Upper lobe of right lung (tissue), 1 donor: ENCODE data around the gene PTGER1. TPM values are rescaled to one million over a fixed set of nuclear protein-coding genes. Genes with fewer than 3 reads are reported as not detected.
A peak's percentile ranks its signal among the peaks of the same experiment; 100 is the strongest.
"Not testable (repeated sequence)": the region's sequence is repeated elsewhere in the genome, so short reads cannot be mapped to it uniquely, and the experiment has no call there.

Experiments
- ATAC-seq: fragments of 200-7000 bp; cut with Tn5 transposase; one replicate; pipeline ENCODE4 v1.9.1; 2020; ENCODE audit warnings: mild to moderate bottlenecking, moderate library complexity
- DNase-seq: peaks from one replicate; pipeline ENCODE4 v3.0.0-alpha.2; 2020
- H3K27ac ChIP-seq: fragments of 200-600 bp; one replicate; pipeline ENCODE4 v1.8.0; 2022
- H3K27me3 ChIP-seq: fragments of 200-600 bp; one replicate; pipeline ENCODE4 v1.8.0; 2022; ENCODE audit warnings: mild to moderate bottlenecking
- H3K36me3 ChIP-seq: fragments of 200-600 bp; one replicate; pipeline ENCODE4 v1.8.0; 2022
- H3K4me1 ChIP-seq: fragments of 200-600 bp; one replicate; pipeline ENCODE4 v1.8.0; 2022
- H3K4me3 ChIP-seq: fragments of 200-600 bp; one replicate; pipeline ENCODE4 v1.8.0; 2022; ENCODE audit warnings: mild to moderate bottlenecking
- H3K9me3 ChIP-seq: fragments of 200-600 bp; one replicate; pipeline ENCODE4 v1.8.0; 2022
- intact Hi-C: fragments of 100-400 bp; cut with DNase I; formaldehyde crosslinking; loops from one replicate; pipeline ENCODE4 v1.11.0; 2022
- total RNA-seq: library from RNA; stranded (reverse); fragmentation: NEBNext Ultra II Directional; extraction: Animal tissue kit (Norgen Biotek cat#: 25700); gene quantifications from one replicate; pipeline ENCODE4 v1.2.1, GENCODE V29; 2021
- TF ChIP-seq, protein P1 (sequence below): fragments of 200-600 bp; IDR thresholded peaks from one replicate; pipeline ENCODE4 v1.8.0; 2022; ENCODE audit warnings: antibody characterized with exemption
- donor health status: DM: no; HTN: yes; CAD: no; lungs with severe emphysema.

PTGER1 gene
- total RNA-seq, 1 donor from 2014 or later = 2.5 TPM

DNA sequence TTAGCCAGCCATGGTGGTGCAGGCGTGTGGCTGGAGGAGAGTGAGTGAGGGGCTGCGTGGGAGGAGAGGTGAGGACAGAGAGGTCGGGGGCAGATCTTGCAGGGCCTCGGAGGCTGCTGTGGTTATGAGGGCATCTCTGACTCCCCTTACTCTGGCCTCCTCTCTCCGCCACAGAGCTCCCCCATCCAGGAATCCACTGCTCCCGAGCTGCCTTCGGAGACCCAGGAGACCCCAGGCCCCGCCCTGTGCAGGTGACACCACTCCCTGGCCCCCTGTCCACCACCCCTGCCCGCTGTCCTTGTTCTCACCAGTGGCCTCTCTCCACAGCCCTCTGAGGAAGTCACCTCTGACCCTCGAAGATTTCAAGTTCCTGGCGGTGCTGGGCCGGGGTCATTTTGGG lies 7.8 kb downstream of the PTGER1 start:
- H3K9me3 ChIP-seq = no peaks in the 10 kb centered on the region
- H3K4me3 ChIP-seq = no peak overlapping the region
- ATAC-seq = no peak
- TF ChIP-seq, protein P1, sequence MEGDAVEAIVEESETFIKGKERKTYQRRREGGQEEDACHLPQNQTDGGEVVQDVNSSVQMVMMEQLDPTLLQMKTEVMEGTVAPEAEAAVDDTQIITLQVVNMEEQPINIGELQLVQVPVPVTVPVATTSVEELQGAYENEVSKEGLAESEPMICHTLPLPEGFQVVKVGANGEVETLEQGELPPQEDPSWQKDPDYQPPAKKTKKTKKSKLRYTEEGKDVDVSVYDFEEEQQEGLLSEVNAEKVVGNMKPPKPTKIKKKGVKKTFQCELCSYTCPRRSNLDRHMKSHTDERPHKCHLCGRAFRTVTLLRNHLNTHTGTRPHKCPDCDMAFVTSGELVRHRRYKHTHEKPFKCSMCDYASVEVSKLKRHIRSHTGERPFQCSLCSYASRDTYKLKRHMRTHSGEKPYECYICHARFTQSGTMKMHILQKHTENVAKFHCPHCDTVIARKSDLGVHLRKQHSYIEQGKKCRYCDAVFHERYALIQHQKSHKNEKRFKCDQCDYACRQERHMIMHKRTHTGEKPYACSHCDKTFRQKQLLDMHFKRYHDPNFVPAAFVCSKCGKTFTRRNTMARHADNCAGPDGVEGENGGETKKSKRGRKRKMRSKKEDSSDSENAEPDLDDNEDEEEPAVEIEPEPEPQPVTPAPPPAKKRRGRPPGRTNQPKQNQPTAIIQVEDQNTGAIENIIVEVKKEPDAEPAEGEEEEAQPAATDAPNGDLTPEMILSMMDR = no peak
- DNase-seq = no peak
- no peak overlapping the region for H3K27ac ChIP-seq
- peaks cover 87% of the 10 kb centered on the region for H3K36me3 ChIP-seq
- H3K27me3 ChIP-seq = no peaks in the 10 kb centered on the region
- H3K4me1 ChIP-seq = peaks cover 5% of the 10 kb centered on the region
- intact Hi-C loops = no loop called here

DNA sequence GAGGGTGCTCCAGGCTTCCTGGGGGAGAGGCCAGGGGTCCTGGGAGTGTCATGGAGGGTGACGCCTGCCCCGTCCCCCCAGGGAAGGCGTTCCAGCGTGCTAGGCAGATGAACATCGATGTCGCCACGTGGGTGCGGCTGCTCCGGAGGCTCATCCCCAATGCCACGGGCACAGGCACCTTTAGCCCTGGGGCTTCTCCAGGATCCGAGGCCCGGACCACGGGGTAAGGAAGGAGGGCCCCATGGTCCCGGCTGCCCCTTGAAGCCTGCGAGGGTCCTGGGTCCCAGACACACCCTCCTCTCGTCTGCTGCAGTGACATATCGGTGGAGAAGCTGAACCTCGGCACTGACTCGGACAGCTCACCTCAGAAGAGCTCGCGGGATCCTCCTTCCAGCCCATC lies 11.4 kb downstream of the PTGER1 start:
- H3K36me3 ChIP-seq = peaks cover 95% of the 10 kb centered on the region
- ATAC-seq (no peak), DNase-seq (no peak)
- TF ChIP-seq, protein P1 = no peak
- H3K9me3 ChIP-seq = no peaks in the 10 kb centered on the region
- no peaks in the 10 kb centered on the region for H3K4me1 ChIP-seq
- intact Hi-C loops = no loop called here
- H3K27me3 ChIP-seq = no peaks in the 10 kb centered on the region
- H3K27ac ChIP-seq = no peak overlapping the region
- H3K4me3 ChIP-seq = no peak overlapping the region

DNA sequence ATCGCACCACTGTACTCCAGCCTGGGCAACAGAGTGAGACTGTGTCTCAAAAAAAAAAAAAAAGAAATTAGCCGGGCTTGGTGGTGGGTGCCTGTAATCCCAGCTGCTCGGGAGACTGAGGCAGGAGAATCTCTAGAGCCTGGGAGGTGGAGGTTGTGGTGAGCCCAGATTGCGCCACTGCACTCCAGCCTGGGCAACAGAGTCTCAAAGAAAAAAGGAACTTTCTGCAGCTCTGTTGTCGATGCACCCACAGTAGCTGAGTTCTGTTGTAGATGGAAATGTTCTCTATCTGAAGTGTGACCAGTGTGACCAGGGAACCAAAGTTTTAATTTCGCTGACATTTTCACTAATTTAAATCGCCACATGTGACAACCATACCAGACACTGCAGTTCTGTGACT lies 12.8 kb downstream of the PTGER1 start:
- H3K4me3 ChIP-seq, H3K27me3 ChIP-seq, intact Hi-C loops, DNase-seq, H3K9me3 ChIP-seq, H3K4me1 ChIP-seq, H3K27ac ChIP-seq: not testable (repeated sequence)
- peak; percentile 36 for ATAC-seq
- peaks cover 92% of the 10 kb centered on the region for H3K36me3 ChIP-seq

DNA sequence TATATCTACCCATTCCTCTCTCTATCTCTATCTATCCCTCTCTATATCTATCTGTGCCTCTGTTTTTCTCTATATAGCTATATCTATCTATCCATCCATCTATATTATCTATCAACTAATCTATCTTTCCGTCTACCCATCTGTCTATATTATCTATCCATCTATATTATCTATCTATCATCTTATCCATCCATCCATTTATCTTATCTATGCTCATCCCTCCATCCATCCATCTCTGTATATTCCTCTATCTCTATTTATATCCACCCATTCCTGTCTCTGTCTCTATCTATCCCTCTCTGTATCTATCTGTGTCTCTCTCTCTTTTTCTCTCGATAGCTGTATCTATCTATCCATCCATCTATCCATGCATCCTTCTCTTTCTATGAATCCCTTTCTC lies 14.2 kb downstream of the PTGER1 start:
- no peak for DNase-seq
- Histone ChIP-seq H3K27me3 (no peaks in the 10 kb centered on the region), H3K9me3 (no peaks in the 10 kb centered on the region), H3K4me3 (no peak overlapping the region), H3K36me3 (peaks cover 78% of the 10 kb centered on the region), H3K4me1 (no peaks in the 10 kb centered on the region), H3K27ac (no peak overlapping the region)
- intact Hi-C loops = no loop called here
- no peak for ATAC-seq
- TF ChIP-seq, protein P1 = no peak

DNA sequence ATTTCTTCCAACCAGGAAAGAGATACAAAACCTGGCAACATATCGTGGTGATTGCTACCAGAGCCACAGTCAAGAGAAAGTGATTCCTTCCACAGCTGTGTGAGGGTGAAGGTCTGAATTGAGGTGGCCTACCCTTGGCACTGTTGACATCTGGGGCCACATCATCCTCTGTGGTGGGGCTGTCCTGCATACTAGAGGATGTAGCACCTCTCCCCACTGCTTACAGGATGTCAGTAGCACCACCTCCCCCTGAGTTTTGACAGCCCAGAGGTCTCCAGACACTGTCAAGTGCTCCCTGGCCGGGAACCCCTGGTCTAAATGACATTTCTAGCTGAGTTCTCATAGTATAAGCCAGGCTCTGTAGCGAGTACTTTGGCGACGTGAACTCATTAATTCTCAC lies 15.5 kb downstream of the PTGER1 start:
- no peak for DNase-seq
- no peaks in the 10 kb centered on the region for H3K27me3 ChIP-seq
- no peaks in the 10 kb centered on the region for H3K9me3 ChIP-seq
- intact Hi-C loops = no loop called here
- TF ChIP-seq, protein P1 = no peak
- peak; percentile 65 for ATAC-seq
- H3K4me3 ChIP-seq = no peak overlapping the region
- H3K4me1 ChIP-seq = no peaks in the 10 kb centered on the region
- peaks cover 75% of the 10 kb centered on the region for H3K36me3 ChIP-seq
- H3K27ac ChIP-seq = no peak overlapping the region

DNA sequence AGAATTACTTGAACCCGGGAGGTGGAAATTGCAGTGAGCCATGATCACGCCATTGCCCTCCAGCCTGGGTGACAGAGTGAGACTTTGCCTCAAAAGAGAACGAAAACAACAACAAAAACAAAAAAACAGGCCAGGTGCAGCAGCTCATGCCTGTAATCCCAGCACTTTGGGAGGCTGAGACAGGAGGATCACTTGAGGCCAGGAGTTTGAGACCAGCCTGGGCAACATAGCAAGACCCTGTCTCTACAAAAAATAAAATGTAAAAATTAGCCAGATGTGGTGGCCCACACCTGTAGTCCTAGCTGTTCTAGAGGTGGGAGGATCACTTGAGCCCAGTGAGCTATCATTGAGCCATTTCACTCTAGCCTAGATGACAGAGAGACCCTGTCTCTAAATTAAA lies 22.9 kb downstream of the PTGER1 start:
- H3K4me1 ChIP-seq, H3K4me3 ChIP-seq, DNase-seq, intact Hi-C loops, H3K27me3 ChIP-seq, H3K27ac ChIP-seq, H3K9me3 ChIP-seq, ATAC-seq: not testable (repeated sequence)
- H3K36me3 ChIP-seq = peaks cover 78% of the 10 kb centered on the region

DNA sequence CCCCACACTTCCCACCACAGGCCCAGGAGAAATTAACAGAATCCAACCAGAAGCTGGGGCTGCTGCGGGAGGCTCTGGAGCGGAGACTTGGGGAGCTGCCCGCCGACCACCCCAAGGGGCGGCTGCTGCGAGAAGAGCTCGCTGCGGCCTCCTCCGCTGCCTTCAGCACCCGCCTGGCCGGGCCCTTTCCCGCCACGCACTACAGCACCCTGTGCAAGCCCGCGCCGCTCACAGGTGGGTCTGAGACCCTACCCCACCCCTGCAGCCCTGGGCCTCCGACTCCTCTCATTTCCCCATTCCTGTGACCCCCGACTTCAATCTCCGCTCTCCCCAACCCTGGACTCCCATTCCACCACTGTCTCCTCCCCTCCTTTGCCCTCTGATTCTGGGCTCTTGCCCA lies 24.3 kb downstream of the PTGER1 start:
- TF ChIP-seq, protein P1 = no peak
- Histone ChIP-seq H3K27me3 (no peaks in the 10 kb centered on the region), H3K9me3 (no peaks in the 10 kb centered on the region), H3K4me1 (no peaks in the 10 kb centered on the region), H3K27ac (no peak overlapping the region), H3K36me3 (peaks cover 92% of the 10 kb centered on the region), H3K4me3 (no peak overlapping the region)
- intact Hi-C loops = no loop called here
- DNase-seq = no peak
- no peak for ATAC-seq
